ENCODE data around the gene VSIG4.
"Not testable (repeated sequence)": the region's sequence is repeated elsewhere in the genome, so short reads cannot be mapped to it uniquely, and the experiment has no call there.

VSIG4 gene

DNA sequence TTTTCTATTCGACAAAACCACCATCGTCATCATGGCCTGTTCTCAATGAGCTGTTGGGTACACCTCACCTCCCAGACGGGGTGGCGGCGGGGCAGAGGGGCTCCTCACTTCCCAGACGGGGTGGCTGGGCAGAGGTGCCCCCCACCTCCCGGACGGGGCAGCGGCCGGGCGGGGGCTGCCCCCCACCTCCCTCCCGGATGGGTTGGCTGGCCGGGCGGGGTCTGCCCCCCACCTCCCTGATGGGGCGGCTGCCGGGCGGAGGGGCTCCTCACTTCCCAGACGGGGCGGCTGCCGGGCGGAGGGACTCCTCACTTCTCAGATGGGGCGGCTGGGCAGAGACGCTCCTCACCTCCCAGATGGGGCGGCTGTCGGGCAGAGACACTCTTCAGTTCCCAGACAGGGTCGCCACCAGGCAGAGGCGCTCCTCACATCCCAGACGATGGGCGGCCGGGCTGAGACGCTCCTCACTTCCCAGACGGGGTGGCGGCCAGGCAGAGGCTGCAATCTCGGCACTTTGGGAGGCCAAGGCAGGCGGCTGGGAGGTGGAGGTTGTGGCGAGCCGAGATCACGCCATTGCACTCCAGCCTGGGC lies 64.6 kb downstream of the VSIG4 start:
- DNase-seq (ENCODE audit: low spot score), result not testable (repeated sequence)
